ENCODE data around the gene PRKACB. TPM values are rescaled to one million over a fixed set of nuclear protein-coding genes. Genes with fewer than 3 reads are reported as not detected.

PRKACB gene
- total and polyA plus RNA-seq, 2 experiments from 2014 or later = 14.6 to 28.0 TPM

GRCh38 chr1:84283381-84283780, 139.3 kb downstream of the PRKACB start:
- H3K36me3 ChIP-seq (ENCODE audit: insufficient read depth) = no peaks in the 10 kb centered on the region
- no peaks in the 10 kb centered on the region for H3K27me3 ChIP-seq (ENCODE audit: insufficient read depth)
- no peak overlapping the region for H2AFZ ChIP-seq
- Mint-ChIP-seq H3K36me3 (ENCODE audit: low read depth) (peaks cover 25% of the 10 kb centered on the region), H3K27me3 (ENCODE audit: insufficient read depth, low read depth, poor library complexity) (no peaks in the 10 kb centered on the region), H3K9me3 (peaks cover 27% of the 10 kb centered on the region), H3K4me3 (no peak overlapping the region), H3K27ac (no peak overlapping the region), H3K4me1 (no peaks in the 10 kb centered on the region)
- no peaks in the 10 kb centered on the region for H3F3A ChIP-seq (replicated peaks; ENCODE audit: low read depth)
- no peak overlapping the region for H3K27ac ChIP-seq (ENCODE audit: low read depth)
- TF ChIP-seq JUNB (IDR thresholded peaks at IDR 0.05; ENCODE audit: unreplicated experiment) (no peak), CREB1 (CRISPR knock-in tag; IDR thresholded peaks at IDR 0.05; ENCODE audit: low read depth) (no peak), POLR2AphosphoS5 (IDR thresholded peaks at IDR 0.05; ENCODE audit: low read depth) (no peak), EZH2phosphoT487 (IDR thresholded peaks at IDR 0.05; ENCODE audit: unreplicated experiment) (no peak), CTCF (conservative IDR thresholded peaks at IDR 0.05; ENCODE audit: low read depth in 2 of 2) (no peak), ZNF114 (CRISPR knock-in tag; IDR thresholded peaks at IDR 0.05) (no peak), ZNF331 (CRISPR knock-in tag; IDR thresholded peaks at IDR 0.05; ENCODE audit: low read depth) (no peak), NANOG (IDR thresholded peaks at IDR 0.05; ENCODE audit: borderline replicate concordance) (no peak), ETS1 (IDR thresholded peaks at IDR 0.05) (no peak), EZH2 (IDR thresholded peaks at IDR 0.05; ENCODE audit: low read depth, unreplicated experiment) (no peak), STAT1 (IDR thresholded peaks at IDR 0.05; ENCODE audit: unreplicated experiment) (no peak)
- TF ChIP-seq, protein P1, sequence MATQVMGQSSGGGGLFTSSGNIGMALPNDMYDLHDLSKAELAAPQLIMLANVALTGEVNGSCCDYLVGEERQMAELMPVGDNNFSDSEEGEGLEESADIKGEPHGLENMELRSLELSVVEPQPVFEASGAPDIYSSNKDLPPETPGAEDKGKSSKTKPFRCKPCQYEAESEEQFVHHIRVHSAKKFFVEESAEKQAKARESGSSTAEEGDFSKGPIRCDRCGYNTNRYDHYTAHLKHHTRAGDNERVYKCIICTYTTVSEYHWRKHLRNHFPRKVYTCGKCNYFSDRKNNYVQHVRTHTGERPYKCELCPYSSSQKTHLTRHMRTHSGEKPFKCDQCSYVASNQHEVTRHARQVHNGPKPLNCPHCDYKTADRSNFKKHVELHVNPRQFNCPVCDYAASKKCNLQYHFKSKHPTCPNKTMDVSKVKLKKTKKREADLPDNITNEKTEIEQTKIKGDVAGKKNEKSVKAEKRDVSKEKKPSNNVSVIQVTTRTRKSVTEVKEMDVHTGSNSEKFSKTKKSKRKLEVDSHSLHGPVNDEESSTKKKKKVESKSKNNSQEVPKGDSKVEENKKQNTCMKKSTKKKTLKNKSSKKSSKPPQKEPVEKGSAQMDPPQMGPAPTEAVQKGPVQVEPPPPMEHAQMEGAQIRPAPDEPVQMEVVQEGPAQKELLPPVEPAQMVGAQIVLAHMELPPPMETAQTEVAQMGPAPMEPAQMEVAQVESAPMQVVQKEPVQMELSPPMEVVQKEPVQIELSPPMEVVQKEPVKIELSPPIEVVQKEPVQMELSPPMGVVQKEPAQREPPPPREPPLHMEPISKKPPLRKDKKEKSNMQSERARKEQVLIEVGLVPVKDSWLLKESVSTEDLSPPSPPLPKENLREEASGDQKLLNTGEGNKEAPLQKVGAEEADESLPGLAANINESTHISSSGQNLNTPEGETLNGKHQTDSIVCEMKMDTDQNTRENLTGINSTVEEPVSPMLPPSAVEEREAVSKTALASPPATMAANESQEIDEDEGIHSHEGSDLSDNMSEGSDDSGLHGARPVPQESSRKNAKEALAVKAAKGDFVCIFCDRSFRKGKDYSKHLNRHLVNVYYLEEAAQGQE (IDR thresholded peaks at IDR 0.05; ENCODE audit: unreplicated experiment) = no peak
- TF ChIP-seq, protein P2, sequence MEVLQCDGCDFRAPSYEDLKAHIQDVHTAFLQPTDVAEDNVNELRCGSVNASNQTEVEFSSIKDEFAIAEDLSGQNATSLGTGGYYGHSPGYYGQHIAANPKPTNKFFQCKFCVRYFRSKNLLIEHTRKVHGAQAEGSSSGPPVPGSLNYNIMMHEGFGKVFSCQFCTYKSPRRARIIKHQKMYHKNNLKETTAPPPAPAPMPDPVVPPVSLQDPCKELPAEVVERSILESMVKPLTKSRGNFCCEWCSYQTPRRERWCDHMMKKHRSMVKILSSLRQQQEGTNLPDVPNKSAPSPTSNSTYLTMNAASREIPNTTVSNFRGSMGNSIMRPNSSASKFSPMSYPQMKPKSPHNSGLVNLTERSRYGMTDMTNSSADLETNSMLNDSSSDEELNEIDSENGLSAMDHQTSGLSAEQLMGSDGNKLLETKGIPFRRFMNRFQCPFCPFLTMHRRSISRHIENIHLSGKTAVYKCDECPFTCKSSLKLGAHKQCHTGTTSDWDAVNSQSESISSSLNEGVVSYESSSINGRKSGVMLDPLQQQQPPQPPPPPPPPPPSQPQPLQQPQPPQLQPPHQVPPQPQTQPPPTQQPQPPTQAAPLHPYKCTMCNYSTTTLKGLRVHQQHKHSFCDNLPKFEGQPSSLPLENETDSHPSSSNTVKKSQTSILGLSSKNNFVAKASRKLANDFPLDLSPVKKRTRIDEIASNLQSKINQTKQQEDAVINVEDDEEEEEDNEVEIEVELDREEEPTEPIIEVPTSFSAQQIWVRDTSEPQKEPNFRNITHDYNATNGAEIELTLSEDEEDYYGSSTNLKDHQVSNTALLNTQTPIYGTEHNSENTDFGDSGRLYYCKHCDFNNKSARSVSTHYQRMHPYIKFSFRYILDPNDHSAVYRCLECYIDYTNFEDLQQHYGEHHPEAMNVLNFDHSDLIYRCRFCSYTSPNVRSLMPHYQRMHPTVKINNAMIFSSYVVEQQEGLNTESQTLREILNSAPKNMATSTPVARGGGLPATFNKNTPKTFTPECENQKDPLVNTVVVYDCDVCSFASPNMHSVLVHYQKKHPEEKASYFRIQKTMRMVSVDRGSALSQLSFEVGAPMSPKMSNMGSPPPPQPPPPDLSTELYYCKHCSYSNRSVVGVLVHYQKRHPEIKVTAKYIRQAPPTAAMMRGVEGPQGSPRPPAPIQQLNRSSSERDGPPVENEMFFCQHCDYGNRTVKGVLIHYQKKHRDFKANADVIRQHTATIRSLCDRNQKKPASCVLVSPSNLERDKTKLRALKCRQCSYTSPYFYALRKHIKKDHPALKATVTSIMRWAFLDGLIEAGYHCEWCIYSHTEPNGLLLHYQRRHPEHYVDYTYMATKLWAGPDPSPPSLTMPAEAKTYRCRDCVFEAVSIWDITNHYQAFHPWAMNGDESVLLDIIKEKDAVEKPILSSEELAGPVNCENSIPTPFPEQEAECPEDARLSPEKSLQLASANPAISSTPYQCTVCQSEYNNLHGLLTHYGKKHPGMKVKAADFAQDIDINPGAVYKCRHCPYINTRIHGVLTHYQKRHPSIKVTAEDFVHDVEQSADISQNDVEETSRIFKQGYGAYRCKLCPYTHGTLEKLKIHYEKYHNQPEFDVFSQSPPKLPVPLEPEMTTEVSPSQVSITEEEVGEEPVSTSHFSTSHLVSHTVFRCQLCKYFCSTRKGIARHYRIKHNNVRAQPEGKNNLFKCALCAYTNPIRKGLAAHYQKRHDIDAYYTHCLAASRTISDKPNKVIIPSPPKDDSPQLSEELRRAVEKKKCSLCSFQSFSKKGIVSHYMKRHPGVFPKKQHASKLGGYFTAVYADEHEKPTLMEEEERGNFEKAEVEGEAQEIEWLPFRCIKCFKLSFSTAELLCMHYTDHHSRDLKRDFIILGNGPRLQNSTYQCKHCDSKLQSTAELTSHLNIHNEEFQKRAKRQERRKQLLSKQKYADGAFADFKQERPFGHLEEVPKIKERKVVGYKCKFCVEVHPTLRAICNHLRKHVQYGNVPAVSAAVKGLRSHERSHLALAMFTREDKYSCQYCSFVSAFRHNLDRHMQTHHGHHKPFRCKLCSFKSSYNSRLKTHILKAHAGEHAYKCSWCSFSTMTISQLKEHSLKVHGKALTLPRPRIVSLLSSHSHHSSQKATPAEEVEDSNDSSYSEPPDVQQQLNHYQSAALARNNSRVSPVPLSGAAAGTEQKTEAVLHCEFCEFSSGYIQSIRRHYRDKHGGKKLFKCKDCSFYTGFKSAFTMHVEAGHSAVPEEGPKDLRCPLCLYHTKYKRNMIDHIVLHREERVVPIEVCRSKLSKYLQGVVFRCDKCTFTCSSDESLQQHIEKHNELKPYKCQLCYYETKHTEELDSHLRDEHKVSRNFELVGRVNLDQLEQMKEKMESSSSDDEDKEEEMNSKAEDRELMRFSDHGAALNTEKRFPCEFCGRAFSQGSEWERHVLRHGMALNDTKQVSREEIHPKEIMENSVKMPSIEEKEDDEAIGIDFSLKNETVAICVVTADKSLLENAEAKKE (CRISPR knock-in tag; IDR thresholded peaks at IDR 0.05) = no peak
- no peaks in the 10 kb centered on the region for H3K79me2 ChIP-seq (replicated peaks; ENCODE audit: insufficient read depth)
- no peaks in the 10 kb centered on the region for H3K4me1 ChIP-seq (ENCODE audit: insufficient read depth)
- DNase-seq (ENCODE audit: low spot score) (no peak), ATAC-seq (no peak)
- H3K4me3 ChIP-seq = no peak overlapping the region
- no peaks in the 10 kb centered on the region; the same call in 1 of the 2 replicates for H3K9me2 ChIP-seq (ENCODE audit: insufficient read depth)
- no peak overlapping the region for H3K4me2 ChIP-seq
- H4K20me1 ChIP-seq (replicated peaks; ENCODE audit: insufficient read depth) = no peaks in the 10 kb centered on the region

Measured in GM23338 (cell line).